Measurements from ENCODE around the gene KCNA4.
"Not testable (repeated sequence)": the region's sequence is repeated elsewhere in the genome, so short reads cannot be mapped to it uniquely, and the experiment has no call there.

Gene KCNA4

DNA sequence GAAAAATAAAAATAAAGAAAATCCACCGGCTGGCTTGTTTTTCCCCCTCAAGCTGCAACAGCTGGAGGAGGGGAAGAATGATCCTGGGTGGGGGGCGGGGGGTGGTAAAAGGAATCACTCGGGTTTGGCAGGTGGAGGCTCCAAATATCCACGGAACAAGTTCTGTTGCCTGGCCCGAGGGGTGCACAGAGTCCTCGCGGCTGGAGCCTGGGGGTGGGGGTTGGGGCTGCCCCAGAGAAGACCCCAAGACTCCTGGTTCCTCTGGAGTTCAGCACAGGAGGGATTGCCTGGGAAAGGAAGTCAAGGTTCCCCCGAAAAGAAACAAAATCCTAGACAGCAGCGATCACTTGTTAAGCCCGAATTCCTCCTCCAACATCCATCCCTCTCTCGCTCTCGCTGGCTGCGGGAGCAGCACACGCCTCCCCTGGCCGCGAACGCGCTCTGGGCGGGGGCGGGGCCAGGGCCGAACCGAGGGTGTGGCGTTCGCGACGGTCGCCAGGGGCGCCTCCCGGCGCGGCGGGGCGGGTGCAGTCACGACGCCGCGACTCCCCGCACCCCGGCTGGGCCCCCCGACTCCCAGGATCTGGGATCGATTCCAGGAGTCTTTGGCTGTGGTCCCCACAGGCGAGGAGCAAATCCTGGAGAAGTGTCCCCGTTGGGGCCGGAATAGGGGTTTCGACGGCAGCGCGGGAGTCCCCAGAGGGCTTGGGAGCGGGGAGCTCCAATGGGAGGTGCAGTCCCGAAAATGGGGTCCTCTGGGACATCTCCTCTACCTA is at the start of gene KCNA4:
Gene KCNA4 (minus strand): TSS at position 443 of the 776 bp plus-strand sequence. CDS start 4,352 bp downstream, outside the sequence.
- no peak for DNase-seq

GRCh38 chr11:30062103-30062502 is 45.3 kb upstream of the KCNA4 start:
- DNase-seq = no peak

- DNase-seq = no peak
Measured at GRCh38 chr11:30059172-30059815, 42.5 kb upstream of the KCNA4 start.

GRCh38 chr11:30049214-30049613 is 32.4 kb upstream of the KCNA4 start:
- DNase-seq = no peak

DNA sequence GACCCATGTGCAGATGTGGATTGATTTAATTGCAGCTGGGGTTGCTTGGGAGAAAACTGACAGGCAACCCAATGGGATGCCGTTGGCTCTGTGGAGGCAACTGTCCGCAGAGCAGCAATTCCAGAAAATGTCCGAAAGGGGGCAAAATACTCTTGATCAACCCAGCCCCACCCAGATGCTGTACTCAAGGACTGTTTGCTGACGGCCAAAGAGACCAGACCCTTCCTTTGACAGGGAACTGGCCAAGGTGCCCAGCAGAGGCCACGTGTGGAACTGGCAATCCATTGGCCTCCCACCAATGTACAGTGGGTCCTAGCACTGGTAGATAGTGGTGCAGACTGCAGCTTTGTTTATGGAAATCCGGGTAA is 29.7 kb upstream of the KCNA4 start:
- no peak for DNase-seq

DNA sequence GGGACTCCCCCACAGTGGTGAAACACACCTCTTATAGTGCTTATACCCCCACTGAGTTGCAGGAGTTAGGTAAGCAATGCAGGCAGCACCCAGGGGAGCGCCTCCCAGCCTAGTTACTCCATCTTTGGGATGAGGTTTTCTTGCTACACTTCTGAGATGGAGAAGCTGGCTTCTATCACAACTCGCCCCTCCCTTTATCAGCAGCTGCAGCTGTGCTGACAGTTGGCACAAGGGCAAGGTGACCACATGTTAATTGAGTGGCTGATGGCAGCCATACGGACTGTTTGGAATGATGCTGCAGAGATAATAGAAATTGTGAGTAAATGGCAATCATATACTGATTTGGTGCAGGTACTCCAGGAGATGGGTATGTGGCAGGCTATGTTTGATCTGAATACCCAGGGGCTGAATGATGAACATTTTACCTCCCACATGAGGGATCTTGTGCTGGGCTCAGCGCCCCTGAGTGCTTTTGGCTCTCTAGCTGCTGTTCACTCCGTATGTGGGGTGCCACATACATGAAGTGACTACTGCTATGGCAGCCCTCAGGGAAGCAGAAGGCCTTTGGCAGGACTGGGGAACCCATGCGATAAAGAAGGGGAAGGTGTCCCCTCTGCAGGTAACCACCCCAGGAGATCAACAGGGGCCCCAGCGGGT is 29.2 kb upstream of the KCNA4 start:
- no peak for DNase-seq

GRCh38 chr11:30045144-30045543 is 28.3 kb upstream of the KCNA4 start:
- no peak for DNase-seq

- no peak for DNase-seq
Measured at GRCh38 chr11:30041171-30041570, 24.3 kb upstream of the KCNA4 start.

GRCh38 chr11:30034746-30035145 is 17.9 kb upstream of the KCNA4 start:
- DNase-seq = not testable (repeated sequence)

DNA sequence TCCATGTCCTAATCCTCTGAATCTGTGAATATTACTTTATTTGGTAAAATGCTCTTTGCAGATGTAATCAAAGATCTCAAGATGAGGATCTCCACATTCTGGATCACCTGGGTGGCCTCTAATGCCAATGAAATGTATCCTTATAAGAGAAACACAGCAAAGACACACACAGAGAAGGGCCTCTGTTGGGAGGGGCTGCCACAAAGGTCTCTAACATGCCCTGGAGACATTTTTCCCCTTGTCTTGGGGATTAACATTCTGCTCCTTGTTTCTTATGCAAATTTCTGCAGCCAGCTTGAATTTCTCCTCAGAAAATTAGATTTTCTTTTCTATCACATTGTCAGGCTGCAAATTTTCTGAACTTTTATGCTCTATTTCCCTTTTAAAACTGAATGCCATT is 17.3 kb upstream of the KCNA4 start:
- DNase-seq = not testable (repeated sequence)

GRCh38 chr11:30025396-30026139 is 8.7 kb upstream of the KCNA4 start:
- DNase-seq = no peak

- DNase-seq = no peak
Measured at GRCh38 chr11:30023074-30023473, 6.2 kb upstream of the KCNA4 start.

DNA sequence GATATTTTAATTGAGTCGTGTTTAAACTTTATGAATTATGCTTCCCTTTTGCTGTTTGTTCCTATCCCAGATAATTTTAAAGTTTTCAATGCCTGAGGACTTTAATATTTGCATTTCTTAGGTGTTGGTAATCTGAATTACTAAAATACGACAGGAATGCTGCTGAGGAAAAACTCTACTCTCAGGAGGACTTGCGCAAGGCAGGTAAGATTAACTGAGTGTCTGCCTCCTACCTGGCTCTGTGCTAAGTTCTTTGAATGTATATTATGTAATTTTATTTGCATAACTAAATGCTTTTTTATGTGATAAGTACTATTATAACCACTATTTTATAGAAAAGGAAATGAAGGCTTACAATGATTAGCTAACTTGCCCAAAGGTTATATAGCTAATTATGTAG is 2.7 kb upstream of the KCNA4 start:
- no peak for DNase-seq

DNA sequence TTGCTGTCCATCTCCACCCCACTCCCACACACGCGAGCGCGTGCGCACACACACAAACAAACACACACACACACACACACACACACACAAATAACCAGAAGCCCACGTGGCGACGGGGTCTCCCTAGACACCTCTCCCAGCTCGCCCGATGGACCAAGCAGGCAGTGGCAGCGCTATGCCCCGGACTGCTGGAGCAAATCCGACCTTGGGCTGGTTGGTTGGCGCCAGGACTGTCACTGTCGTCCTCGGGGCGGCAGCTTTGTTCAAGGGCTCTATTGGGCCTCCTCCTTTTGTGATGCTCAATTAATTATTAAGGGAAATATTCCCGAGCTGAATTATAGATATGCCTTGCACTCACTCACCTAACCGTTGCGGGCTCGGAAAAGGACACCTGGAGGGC is 1.7 kb upstream of the KCNA4 start:
- DNase-seq = no peak

- no peak for DNase-seq
Measured at GRCh38 chr11:30017445-30017895, 640 bp upstream of the KCNA4 start.

GRCh38 chr11:30015725-30016412 is 961 bp downstream of the KCNA4 start:
- DNase-seq = no peak

DNA sequence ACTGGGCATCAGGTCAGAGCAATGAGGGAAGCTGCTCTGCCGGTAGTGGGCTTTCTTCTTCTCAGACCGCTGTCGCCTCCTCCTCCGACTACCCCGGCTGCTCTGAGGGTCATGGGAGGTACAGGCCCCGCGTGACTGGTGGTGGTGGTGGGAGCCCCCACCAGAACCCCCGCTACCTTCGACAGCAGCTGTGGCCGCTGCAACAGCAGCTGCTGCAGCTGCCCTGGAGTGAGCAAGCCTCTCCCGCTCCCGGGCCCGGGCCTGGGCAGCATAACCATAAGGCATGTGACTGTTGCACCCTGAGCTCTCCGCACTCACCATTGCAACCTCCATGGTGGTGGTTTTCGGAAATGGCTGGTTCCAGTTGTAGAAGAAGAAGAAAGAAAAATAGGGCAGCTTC is 4.5 kb downstream of the KCNA4 start:
- no peak for DNase-seq

DNA sequence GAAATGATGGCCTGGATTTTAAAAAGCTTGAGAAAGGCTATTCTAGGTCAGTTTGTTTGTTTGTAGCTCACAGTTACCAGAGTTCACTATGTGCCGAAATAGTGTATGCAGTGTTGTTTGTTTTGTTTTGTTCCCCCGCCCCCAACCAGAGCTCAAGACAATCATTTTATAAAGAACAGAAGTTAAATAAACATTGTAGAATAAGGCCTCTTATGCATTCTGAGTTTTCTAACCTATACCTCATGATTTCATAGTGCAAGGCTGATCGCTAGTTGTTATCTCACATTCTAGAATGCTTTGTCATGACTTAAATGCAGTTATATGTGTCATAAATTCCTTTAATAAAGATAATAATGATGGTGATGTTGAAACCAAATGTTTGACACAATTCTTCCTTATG is 7.8 kb downstream of the KCNA4 start:
- no peak for DNase-seq

DNA sequence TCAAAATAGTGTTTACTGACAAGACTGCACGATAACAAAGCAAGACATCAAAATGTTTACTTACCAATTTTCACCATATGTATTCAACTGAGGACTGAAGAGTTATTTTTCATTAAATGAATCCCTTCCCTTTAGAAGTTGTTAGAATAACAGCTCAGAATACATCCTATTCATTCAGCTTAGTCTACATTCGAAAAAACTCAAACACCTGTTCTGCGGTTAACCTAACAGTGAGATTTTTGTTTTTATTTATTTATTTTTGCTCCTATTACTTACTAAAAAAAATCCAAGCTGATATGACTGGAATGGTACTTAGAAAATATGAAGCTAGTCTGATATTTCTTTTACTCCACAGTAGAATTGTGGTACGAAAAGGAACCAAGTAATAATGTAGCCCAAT is 10.0 kb downstream of the KCNA4 start:
- DNase-seq = no peak

- DNase-seq = no peak
Measured at GRCh38 chr11:30002157-30002785, 14.6 kb downstream of the KCNA4 start.

DNA sequence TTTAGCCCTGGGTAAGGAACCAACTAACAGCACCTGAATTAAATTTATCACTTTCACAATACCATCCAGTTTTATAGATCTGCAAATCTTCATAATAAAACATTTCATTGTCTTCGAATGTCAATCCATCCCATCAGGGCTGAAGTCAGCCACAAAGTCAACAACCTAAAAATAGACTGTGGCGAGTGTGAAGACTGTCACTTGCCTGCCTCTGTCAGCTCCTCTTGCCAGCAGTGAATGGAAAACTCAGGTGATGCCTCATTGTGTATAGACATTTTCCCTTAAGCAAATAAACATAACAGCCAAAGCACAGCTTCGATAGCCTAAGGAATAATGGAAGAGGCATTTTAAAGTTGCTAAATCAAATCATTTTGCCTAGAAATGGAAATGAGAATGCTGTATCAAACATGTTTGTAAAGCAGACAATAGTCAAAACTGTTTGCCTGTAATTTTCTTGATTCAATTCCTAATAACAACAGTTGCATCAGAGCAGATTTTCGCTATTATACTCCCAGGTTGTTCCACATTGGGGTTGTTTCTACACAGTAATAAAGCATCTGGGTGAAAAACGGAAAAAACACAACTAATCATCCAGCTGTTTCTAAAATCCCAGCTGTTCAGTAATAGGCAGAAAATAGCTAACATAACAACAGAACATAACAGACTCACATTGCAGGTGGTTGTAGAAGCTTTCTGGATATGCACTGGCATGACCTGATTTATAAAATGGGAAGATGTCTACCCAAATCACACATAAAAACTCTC is 15.7 kb downstream of the KCNA4 start:
- DNase-seq = no peak

Measured in CD4-positive, alpha-beta T cell treated with Interleukin-6 for 4 hours (primary cell).